ENCODE results near the gene CDC42BPB.

DNA sequence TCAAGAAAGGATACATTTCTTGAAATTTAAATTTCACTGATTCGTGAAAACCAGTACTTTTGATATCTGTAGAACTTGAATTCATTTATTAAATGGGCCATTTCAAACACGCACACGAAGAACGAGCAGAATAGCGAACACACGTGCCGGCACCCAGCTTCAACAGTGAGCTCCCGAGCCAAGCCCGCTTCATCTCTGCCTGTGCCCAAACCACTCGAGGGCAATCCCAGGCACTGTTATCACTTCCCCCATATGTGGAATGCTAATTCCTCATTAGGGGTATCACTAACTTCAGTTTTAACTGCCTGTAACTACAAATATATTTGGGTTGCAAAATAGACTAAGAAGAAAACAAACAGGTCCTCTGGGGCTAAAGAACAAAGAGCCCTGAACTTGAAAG, 86.9 kb downstream of the CDC42BPB start:
- TF ChIP-seq, protein P1, sequence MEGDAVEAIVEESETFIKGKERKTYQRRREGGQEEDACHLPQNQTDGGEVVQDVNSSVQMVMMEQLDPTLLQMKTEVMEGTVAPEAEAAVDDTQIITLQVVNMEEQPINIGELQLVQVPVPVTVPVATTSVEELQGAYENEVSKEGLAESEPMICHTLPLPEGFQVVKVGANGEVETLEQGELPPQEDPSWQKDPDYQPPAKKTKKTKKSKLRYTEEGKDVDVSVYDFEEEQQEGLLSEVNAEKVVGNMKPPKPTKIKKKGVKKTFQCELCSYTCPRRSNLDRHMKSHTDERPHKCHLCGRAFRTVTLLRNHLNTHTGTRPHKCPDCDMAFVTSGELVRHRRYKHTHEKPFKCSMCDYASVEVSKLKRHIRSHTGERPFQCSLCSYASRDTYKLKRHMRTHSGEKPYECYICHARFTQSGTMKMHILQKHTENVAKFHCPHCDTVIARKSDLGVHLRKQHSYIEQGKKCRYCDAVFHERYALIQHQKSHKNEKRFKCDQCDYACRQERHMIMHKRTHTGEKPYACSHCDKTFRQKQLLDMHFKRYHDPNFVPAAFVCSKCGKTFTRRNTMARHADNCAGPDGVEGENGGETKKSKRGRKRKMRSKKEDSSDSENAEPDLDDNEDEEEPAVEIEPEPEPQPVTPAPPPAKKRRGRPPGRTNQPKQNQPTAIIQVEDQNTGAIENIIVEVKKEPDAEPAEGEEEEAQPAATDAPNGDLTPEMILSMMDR (IDR thresholded peaks at IDR 0.05): no peak
- TF ChIP-seq POLR2AphosphoS5 (IDR thresholded peaks at IDR 0.05): no peak

Data from breast epithelium (tissue), 3 donors.